Ishikawa (cell line): ENCODE measurements around the gene KCNH2.

Source experiments
- CEBPB ChIP-seq: IDR thresholded peaks from 2 replicates; pipeline ENCODE4 v1.6.1; 2012
- CREB1 ChIP-seq: IDR thresholded peaks from 2 replicates; pipeline ENCODE4 v1.6.1; 2012; ENCODE audit warnings: low read depth
- EGR1 ChIP-seq: IDR thresholded peaks from 2 replicates; pipeline ENCODE4 v1.6.1; 2012
- EP300 ChIP-seq: IDR thresholded peaks from 2 replicates; pipeline ENCODE4 v1.6.1; 2012; ENCODE audit warnings: borderline replicate concordance
- FOXM1 ChIP-seq: IDR thresholded peaks from 2 replicates; pipeline ENCODE4 v1.6.1; 2012; ENCODE audit warnings: low read depth, borderline replicate concordance
- MAX ChIP-seq: IDR thresholded peaks from 2 replicates; pipeline ENCODE4 v1.6.1; 2012
- RAD21 ChIP-seq: IDR thresholded peaks from 2 replicates; pipeline ENCODE4 v1.6.1; 2012; ENCODE audit warnings: low read depth
- YY1 ChIP-seq: IDR thresholded peaks from 2 replicates; pipeline ENCODE4 v1.6.1; 2012; ENCODE audit warnings: low read depth
- ZBTB7A ChIP-seq: IDR thresholded peaks from 2 replicates; pipeline ENCODE4 v1.6.1; 2012; ENCODE audit warnings: low read depth
- TF ChIP-seq, protein P1 (sequence below): IDR thresholded peaks from 2 replicates; pipeline ENCODE4 v1.6.1; 2012
- TF ChIP-seq, protein P2 (sequence below): IDR thresholded peaks from 2 replicates; pipeline ENCODE4 v1.6.1; 2012; ENCODE audit warnings: low read depth, mild to moderate bottlenecking

DNA sequence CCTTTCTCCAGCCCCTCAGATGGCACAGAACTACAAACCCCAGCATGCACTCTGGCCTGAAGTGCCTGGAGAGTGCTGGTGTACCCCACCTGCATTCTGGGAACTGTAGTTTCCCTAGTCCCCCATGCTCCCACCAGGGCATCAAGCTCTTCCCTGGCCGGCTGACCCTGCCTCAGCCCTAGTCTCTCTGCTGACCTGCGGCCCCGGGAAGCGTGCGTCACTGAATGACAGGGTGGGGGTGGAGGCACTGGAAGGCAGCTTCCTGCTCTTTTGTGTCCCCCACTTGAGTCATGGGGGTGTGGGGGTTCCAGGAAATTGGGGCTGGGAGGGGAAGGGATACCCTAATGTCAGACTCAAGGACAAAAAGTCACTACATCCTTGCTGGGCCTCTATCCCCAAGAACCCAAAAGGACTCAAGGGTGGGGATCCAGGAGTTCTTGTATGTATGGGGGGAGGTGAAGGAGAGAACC lies 14.7 kb upstream of the KCNH2 start:
- TF ChIP-seq YY1: no peak
- no peak for TF ChIP-seq CREB1
- TF ChIP-seq, protein P1, sequence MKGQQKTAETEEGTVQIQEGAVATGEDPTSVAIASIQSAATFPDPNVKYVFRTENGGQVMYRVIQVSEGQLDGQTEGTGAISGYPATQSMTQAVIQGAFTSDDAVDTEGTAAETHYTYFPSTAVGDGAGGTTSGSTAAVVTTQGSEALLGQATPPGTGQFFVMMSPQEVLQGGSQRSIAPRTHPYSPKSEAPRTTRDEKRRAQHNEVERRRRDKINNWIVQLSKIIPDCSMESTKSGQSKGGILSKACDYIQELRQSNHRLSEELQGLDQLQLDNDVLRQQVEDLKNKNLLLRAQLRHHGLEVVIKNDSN: no peak
- TF ChIP-seq RAD21: no peak
- no peak for TF ChIP-seq EGR1
- no peak for TF ChIP-seq EP300
- TF ChIP-seq FOXM1: no peak
- no peak for TF ChIP-seq MAX
- TF ChIP-seq CEBPB: no peak
- TF ChIP-seq, protein P2, sequence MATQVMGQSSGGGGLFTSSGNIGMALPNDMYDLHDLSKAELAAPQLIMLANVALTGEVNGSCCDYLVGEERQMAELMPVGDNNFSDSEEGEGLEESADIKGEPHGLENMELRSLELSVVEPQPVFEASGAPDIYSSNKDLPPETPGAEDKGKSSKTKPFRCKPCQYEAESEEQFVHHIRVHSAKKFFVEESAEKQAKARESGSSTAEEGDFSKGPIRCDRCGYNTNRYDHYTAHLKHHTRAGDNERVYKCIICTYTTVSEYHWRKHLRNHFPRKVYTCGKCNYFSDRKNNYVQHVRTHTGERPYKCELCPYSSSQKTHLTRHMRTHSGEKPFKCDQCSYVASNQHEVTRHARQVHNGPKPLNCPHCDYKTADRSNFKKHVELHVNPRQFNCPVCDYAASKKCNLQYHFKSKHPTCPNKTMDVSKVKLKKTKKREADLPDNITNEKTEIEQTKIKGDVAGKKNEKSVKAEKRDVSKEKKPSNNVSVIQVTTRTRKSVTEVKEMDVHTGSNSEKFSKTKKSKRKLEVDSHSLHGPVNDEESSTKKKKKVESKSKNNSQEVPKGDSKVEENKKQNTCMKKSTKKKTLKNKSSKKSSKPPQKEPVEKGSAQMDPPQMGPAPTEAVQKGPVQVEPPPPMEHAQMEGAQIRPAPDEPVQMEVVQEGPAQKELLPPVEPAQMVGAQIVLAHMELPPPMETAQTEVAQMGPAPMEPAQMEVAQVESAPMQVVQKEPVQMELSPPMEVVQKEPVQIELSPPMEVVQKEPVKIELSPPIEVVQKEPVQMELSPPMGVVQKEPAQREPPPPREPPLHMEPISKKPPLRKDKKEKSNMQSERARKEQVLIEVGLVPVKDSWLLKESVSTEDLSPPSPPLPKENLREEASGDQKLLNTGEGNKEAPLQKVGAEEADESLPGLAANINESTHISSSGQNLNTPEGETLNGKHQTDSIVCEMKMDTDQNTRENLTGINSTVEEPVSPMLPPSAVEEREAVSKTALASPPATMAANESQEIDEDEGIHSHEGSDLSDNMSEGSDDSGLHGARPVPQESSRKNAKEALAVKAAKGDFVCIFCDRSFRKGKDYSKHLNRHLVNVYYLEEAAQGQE: no peak
- no peak for TF ChIP-seq ZBTB7A
